Smooth muscle cell (in vitro differentiated cells): ENCODE data around the gene MYO16. TPM values are rescaled to one million over a fixed set of nuclear protein-coding genes. Genes with fewer than 3 reads are reported as not detected.

Experiments
- DNase-seq: peaks from one replicate; lab custom pipeline; 2025; ENCODE audit not compliant: unreplicated experiment; lab: John Stamatoyannopoulos, UW
- H2AFZ ChIP-seq: fragments of 200-600 bp; sonication (generic); 2 replicates; pipeline ENCODE4 v1.6.0; 2016; ENCODE audit warnings: antibody characterized with exemption, low read depth, mild to moderate bottlenecking
- H3F3A ChIP-seq: fragments of 200-600 bp; sonication (generic); 2 replicates; pipeline ENCODE4 v1.6.0; 2017; ENCODE audit warnings: antibody characterized with exemption, low read depth
- H3K27ac ChIP-seq: fragments of 200-600 bp; sonication (generic); 2 replicates; pipeline ENCODE4 v1.5.1; 2016; ENCODE audit warnings: low read depth, mild to moderate bottlenecking
- H3K27me3 ChIP-seq: fragments of 200-600 bp; sonication (generic); 2 replicates; pipeline ENCODE4 v1.6.1; 2016; ENCODE audit warnings: low read depth, mild to moderate bottlenecking
- H3K36me3 ChIP-seq: fragments of 200-600 bp; sonication (generic); 2 replicates; pipeline ENCODE4 v1.5.1; 2016; ENCODE audit warnings: low read depth
- H3K4me1 ChIP-seq: fragments of 200-600 bp; sonication (generic); 2 replicates; pipeline ENCODE4 v1.5.1; 2016; ENCODE audit warnings: low read depth
- H3K4me2 ChIP-seq: fragments of 200-600 bp; sonication (generic); 2 replicates; pipeline ENCODE4 v1.6.0; 2016; ENCODE audit warnings: mild to moderate bottlenecking
- H3K4me3 ChIP-seq: fragments of 200-600 bp; sonication (generic); 2 replicates; pipeline ENCODE4 v1.5.1; 2016; ENCODE audit warnings: mild to moderate bottlenecking
- H3K79me2 ChIP-seq: fragments of 200-600 bp; sonication (generic); 2 replicates; pipeline ENCODE4 v1.6.0; 2016; ENCODE audit warnings: low read depth, mild to moderate bottlenecking
- H3K9ac ChIP-seq: fragments of 200-600 bp; sonication (generic); 2 replicates; pipeline ENCODE4 v1.6.0; 2016; ENCODE audit warnings: low read depth
- H3K9me3 ChIP-seq: fragments of 200-600 bp; sonication (generic); replicated peaks from 2 replicates; pipeline ENCODE4 v1.5.1; 2016; ENCODE audit warnings: low read depth
- H4K20me1 ChIP-seq: fragments of 200-600 bp; sonication (generic); 2 replicates; pipeline ENCODE4 v1.6.0; 2016; ENCODE audit warnings: low read depth
- WGBS: methylation state at CpG from one replicate; pipeline ENCODE4 v1.1.7; 2016; ENCODE audit warnings: low lambda C conversion rate; 5-methylcytosine and 5-hydroxymethylcytosine counted together
- polyA plus RNA-seq: library from polyadenylated mRNA; unstranded; fragments of >200 nt; fragmentation: Nextera tagmentation; extraction: Ambion mirVana; gene quantifications from 2 replicates; pipeline ENCODE4 v1.2.1, GENCODE V29; 2016
- total RNA-seq: library from RNA; depleted of rRNA; stranded (reverse); fragments of >200 nt; gene quantifications from 2 replicates; pipeline ENCODE4 v1.2.3, GENCODE V29; 2014
- TF ChIP-seq, protein P1 (sequence below): fragments of 200-600 bp; sonication (generic); IDR thresholded peaks from 2 replicates; pipeline ENCODE4 v1.5.1; 2017; ENCODE audit warnings: borderline replicate concordance, mild to moderate bottlenecking, antibody characterized with exemption; ENCODE audit not compliant: insufficient read depth, poor library complexity, severe bottlenecking

MYO16 gene
- total and polyA plus RNA-seq, 2 experiments from 2014 or later = not detected

DNA sequence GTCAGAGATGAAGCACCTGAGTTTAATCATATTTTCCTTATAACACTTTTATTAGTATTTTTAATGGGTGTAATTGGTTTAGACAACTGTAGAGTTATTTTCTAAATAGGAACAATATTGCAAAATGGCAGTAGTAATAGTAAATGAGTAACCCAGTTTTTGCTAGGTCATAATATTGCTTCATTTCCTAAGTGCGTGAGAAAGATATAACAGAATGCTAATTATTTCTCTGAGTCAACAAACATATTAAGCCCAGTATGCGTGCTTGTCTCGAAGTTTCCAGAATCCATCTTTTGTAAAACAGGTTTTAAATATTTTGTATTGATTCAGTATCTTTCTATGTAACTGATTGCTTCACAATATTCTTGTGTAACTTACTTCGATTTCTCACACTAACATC, 315.3 kb downstream of the MYO16 start:
- Histone ChIP-seq H3K79me2 (no peaks in the 10 kb centered on the region), H3K27me3 (no peaks in the 10 kb centered on the region)
- WGBS = 72% methylated on average over 4 of the region's 4 CpGs

DNA sequence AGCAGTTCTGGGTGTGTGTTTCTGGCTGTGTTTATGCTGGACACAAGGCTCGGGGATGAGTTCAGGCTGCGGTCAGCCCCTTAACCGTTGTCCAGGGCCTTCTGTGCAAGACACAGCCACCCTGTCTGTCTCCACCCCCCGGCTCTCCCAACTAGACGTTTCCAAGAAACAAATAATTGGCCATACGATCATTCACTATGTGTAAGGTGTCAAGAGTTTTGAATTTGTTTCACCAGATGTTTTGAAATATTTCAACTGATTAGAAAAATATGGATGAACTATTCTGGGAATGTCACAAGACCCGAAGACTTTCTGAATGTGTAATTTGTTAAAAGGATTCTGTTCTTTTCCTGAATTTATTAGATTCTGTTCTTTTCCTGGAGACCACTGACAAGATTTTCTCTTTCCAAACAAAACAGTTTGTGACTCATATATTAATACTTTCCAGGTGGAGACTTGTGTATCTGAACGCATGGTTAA, 318.2 kb downstream of the MYO16 start:
- H2AFZ ChIP-seq = no peak overlapping the region
- no peaks in the 10 kb centered on the region for H3K79me2 ChIP-seq
- H3K9ac ChIP-seq = no peak overlapping the region
- H3K9me3 ChIP-seq = no peaks in the 10 kb centered on the region
- H3K27ac ChIP-seq = no peak overlapping the region
- no peaks in the 10 kb centered on the region for H3K27me3 ChIP-seq
- DNase-seq = no peak
- no peaks in the 10 kb centered on the region for H3K4me1 ChIP-seq
- H3K4me2 ChIP-seq = no peak overlapping the region
- no peak overlapping the region for H3K4me3 ChIP-seq
- no peaks in the 10 kb centered on the region for H3F3A ChIP-seq
- H3K36me3 ChIP-seq = no peaks in the 10 kb centered on the region
- 82% methylated on average over 8 of the region's 8 CpGs for WGBS
- TF ChIP-seq, protein P1, sequence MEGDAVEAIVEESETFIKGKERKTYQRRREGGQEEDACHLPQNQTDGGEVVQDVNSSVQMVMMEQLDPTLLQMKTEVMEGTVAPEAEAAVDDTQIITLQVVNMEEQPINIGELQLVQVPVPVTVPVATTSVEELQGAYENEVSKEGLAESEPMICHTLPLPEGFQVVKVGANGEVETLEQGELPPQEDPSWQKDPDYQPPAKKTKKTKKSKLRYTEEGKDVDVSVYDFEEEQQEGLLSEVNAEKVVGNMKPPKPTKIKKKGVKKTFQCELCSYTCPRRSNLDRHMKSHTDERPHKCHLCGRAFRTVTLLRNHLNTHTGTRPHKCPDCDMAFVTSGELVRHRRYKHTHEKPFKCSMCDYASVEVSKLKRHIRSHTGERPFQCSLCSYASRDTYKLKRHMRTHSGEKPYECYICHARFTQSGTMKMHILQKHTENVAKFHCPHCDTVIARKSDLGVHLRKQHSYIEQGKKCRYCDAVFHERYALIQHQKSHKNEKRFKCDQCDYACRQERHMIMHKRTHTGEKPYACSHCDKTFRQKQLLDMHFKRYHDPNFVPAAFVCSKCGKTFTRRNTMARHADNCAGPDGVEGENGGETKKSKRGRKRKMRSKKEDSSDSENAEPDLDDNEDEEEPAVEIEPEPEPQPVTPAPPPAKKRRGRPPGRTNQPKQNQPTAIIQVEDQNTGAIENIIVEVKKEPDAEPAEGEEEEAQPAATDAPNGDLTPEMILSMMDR = no peak
- H4K20me1 ChIP-seq = no peaks in the 10 kb centered on the region

More for the DNA sequence above, 315.3 kb downstream of the MYO16 start:
- TF ChIP-seq, protein P1 = no peak
- no peak overlapping the region for H3K4me2 ChIP-seq
- H3K36me3 ChIP-seq = no peaks in the 10 kb centered on the region
- DNase-seq = no peak
- no peak overlapping the region for H3K9ac ChIP-seq
- no peak overlapping the region for H2AFZ ChIP-seq
- no peak overlapping the region for H3K4me3 ChIP-seq
- no peaks in the 10 kb centered on the region for H3K4me1 ChIP-seq
- H3F3A ChIP-seq = no peaks in the 10 kb centered on the region
- H3K9me3 ChIP-seq = no peaks in the 10 kb centered on the region
- H3K27ac ChIP-seq = no peak overlapping the region
- H4K20me1 ChIP-seq = no peaks in the 10 kb centered on the region

DNA sequence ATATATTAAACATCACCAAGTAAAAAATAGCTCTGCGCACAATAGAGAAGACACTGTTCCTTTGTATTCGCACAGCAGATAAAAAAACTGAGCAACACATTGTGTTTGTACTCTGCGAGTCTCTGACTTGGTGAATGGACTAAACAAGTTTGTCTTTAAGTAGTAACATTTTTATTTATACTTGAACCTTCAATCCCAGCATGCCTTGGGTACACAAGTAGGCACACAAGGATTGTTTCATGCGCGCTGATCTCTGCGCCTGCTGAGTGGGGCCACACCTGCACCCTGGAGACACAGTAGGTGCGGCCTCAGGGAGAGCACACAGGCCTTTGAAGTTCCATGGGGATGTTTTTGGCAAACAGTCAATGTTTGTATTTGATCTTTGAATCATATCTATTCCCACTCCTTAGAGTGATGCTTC, 318.9 kb downstream of the MYO16 start:
- H2AFZ ChIP-seq = no peak overlapping the region
- no peaks in the 10 kb centered on the region for H3K27me3 ChIP-seq
- TF ChIP-seq, protein P1 = no peak
- no peak overlapping the region for H3K27ac ChIP-seq
- H4K20me1 ChIP-seq = no peaks in the 10 kb centered on the region
- H3F3A ChIP-seq = no peaks in the 10 kb centered on the region
- H3K9ac ChIP-seq = no peak overlapping the region
- no peak overlapping the region for H3K4me3 ChIP-seq
- no peak overlapping the region for H3K4me2 ChIP-seq
- 95% methylated on average over 7 of the region's 7 CpGs for WGBS
- H3K4me1 ChIP-seq = no peaks in the 10 kb centered on the region
- no peaks in the 10 kb centered on the region for H3K36me3 ChIP-seq
- H3K9me3 ChIP-seq = no peaks in the 10 kb centered on the region
- H3K79me2 ChIP-seq = no peaks in the 10 kb centered on the region
- DNase-seq = no peak

DNA sequence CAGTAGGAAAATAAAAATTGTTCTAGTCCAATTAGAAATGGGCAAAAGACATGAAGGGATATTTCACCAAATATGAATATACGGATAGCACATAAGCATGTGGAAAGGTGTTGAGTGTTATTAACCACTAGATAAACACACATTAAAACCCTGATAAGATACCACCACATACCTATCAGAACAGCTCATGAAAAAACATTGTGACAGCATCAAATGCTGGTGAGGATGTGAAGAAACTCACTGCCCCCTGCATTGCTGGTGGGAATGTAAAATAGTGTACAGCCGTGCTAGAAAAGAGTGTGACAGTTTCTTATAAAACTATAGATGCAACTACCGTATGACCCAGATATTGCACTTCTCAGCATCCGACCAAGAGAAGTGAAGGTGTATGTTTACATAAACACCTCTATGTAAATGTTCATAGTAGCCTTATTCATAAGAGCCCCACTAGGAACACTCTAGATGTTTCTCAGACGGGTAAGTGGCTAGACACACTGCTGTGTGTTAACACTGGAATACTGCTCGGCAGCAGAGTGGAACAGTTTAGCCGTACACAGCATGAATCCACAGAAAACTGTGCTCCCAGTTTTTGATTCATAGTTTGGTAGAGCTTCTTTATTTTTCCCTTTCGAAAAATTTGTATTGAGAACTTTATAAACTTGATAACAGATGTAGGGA, 321.1 kb downstream of the MYO16 start:
- Histone ChIP-seq H3K4me2 (no peak overlapping the region), H3K9me3 (no peaks in the 10 kb centered on the region), H3K36me3 (no peaks in the 10 kb centered on the region), H3K27me3 (peaks cover 7% of the 10 kb centered on the region), H2AFZ (no peak overlapping the region), H3K4me3 (no peak overlapping the region), H3F3A (no peaks in the 10 kb centered on the region), H3K9ac (no peak overlapping the region), H3K27ac (no peak overlapping the region), H3K4me1 (no peaks in the 10 kb centered on the region), H3K79me2 (no peaks in the 10 kb centered on the region), H4K20me1 (no peaks in the 10 kb centered on the region)
- TF ChIP-seq, protein P1 = no peak
- DNase-seq = no peak
- WGBS = 88% methylated on average over 8 of the region's 8 CpGs
